KG1 (cell line): ENCODE data around the gene UGT2B28.
A peak's percentile ranks its signal among the peaks of the same experiment; 100 is the strongest.
"Not testable (repeated sequence)": the region's sequence is repeated elsewhere in the genome, so short reads cannot be mapped to it uniquely, and the experiment has no call there.

Experiments used
- DNase-seq: peaks from one replicate; lab custom pipeline; 2025; lab: John Stamatoyannopoulos, UW

The UGT2B28 gene

GRCh38 chr4:69280081-69280480, at the start of gene UGT2B28:
TSS of gene UGT2B28 (plus strand) at chr4:69280475. CDS start at chr4:69280501, 26 bp downstream.
- not testable (repeated sequence) for DNase-seq

GRCh38 chr4:69239092-69239491, 41.2 kb upstream of the UGT2B28 start:
- no peak for DNase-seq

GRCh38 chr4:69239557-69240168, 40.6 kb upstream of the UGT2B28 start:
- no peak for DNase-seq

DNA sequence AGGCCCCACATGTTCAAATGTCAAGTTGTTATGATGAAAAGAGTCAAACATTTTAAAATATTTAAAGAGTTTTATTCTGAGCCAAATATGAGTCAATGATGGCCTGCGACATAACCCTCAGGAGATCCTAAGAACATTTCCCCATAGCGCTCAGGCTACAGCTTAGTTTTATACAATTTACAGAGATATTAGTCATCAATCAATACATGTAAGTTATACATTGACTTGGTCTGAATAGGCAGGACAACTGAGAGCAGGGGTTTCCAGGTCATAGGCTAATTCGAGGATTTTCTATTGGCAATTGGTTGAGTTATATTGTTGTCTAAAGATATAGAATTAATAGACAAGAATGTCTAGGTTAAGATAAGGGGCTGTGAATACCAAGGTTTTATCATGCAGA, 39.5 kb upstream of the UGT2B28 start:
- DNase-seq = not testable (repeated sequence)

- not testable (repeated sequence) for DNase-seq
Observed at GRCh38 chr4:69241746-69242145, 38.5 kb upstream of the UGT2B28 start.

- not testable (repeated sequence) for DNase-seq
Observed at GRCh38 chr4:69242562-69243240, 37.6 kb upstream of the UGT2B28 start.

GRCh38 chr4:69250884-69251283, 29.4 kb upstream of the UGT2B28 start:
- not testable (repeated sequence) for DNase-seq

- not testable (repeated sequence) for DNase-seq
Observed at GRCh38 chr4:69253147-69253772, 27.0 kb upstream of the UGT2B28 start.

GRCh38 chr4:69268612-69269011, 11.7 kb upstream of the UGT2B28 start:
- not testable (repeated sequence) for DNase-seq

DNA sequence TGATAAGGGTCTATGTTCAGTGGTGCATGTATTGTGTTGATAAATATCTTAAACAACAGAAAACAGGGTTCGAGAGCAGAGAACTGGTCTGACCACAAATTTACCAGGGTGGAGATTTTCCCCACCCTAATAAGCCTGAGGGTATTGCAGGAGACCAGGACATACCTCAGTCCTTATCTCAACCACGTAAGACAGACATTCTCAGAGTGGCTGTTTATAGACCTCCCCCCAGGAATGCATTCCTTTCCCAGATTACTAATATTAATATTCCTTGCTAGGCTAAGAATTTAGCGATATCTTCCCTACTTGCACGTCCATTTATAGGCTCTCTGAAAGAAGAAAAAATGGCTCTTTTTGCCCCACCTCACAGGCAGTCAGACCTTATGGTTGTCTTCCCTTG, 16.1 kb downstream of the UGT2B28 start:
- DNase-seq = not testable (repeated sequence)

GRCh38 chr4:69308426-69309033, 28.3 kb downstream of the UGT2B28 start:
- peak; percentile 27 for DNase-seq

DNA sequence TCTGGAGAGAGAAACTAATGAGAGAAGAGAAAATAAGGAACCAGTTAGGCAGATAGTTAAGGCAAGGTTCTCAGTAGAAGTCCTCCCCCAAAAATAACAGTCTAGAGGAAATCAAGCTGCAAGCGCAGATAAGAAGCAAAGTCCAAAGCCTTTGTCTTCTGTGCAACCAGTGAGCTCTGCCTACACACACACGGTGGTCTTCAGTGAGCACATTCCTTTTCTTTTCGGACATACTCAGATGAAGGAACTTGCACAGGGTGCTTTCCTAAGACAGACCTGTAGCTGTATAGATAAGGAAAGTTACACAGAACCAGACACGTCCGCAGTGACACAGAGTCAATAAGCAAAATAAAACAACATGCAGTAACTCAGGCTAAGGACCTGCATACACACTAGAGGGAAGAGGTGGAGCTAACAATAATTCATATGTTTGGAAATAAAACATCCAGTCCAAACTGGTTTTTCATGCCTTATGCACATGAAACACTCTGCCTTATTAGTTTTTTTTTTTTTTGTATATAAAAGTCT, 29.3 kb downstream of the UGT2B28 start:
- DNase-seq = peak; percentile 53

GRCh38 chr4:69310262-69310661, 30.0 kb downstream of the UGT2B28 start:
- DNase-seq = not testable (repeated sequence)

GRCh38 chr4:69317669-69318298, 37.5 kb downstream of the UGT2B28 start:
- DNase-seq = peak; percentile 38

DNA sequence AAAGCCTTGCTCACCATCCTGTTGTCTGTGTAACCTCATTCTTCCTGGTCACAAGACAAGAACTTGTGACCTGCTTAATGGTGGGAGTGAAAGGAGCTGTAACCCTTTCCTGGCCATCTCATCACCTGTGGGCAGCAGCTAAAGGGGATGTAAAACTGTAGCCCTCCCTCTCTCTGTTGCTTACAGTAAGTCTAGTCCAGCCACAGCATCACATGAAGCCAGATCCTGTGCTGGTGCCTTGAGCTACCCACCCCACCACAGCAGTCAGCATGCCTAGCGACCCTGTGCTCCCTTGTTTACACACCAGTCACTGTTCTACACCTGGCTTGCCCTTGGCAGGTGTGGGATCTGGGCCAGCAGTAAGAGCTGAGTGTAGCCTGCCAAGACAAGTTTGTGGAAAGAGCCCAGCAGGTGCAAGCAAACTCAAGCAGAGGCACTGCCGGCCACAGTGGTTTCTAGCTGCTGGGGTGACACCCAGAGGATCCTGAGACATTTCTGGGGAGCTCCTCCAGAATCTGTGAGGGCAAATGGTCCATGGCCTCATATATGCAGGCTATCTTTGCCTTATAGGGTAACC, 41.0 kb downstream of the UGT2B28 start:
- DNase-seq = no peak

- DNase-seq = no peak
Observed at GRCh38 chr4:69322055-69322454, 41.8 kb downstream of the UGT2B28 start.

DNA sequence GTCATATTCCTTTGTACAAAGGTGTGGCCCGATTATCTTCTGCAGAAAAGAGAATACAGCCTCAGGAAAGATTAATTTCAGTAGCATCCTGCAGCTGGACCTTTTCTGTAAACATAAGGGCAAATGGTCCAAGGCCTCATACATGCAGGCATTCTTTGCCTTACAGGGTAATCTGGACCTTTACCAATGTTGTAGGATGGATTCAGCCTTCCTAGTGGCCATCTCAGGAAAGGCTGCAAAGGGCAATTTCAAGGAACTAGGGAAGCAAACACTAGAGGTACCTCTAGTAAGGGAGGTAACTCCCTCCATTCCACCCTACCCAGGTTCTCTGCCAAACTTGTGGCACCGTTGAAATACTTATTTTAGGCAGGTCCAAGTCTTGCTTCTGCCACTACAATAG, 43.0 kb downstream of the UGT2B28 start:
- no peak for DNase-seq

DNA sequence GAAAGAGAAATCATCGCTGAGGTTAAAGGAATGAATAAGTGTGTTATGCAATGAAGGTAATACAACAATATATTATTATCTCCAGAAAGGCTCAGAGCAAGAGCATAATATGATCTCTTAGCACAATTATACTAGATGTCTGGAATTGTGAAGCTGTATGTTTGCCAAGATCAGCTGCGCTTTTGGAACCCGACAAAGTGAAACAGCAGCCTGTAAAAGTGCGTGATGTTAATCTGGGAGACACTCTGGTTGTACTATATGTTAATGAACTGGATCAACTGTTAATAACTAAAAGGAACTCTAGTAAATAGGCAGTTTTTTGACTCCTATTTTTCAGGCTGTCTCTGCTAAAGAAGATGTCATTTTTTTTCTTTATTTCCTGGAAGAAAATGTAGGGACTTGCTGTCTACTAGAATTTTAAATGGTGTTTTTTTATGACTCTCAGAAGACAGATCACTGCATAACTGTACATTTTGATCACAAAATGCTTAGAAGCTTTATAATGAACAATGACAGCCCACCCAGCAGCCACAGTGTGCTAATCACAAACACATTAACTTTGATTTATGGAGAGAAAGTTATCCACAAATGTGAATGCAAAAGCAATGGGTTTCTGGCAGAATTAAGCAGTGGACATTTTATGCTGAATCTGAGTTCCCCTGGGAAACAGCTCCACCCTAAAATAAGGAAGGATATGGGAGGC, 50.2 kb downstream of the UGT2B28 start:
- DNase-seq = no peak

GRCh38 chr4:69331304-69331703, 51.0 kb downstream of the UGT2B28 start:
- DNase-seq = not testable (repeated sequence)

DNA sequence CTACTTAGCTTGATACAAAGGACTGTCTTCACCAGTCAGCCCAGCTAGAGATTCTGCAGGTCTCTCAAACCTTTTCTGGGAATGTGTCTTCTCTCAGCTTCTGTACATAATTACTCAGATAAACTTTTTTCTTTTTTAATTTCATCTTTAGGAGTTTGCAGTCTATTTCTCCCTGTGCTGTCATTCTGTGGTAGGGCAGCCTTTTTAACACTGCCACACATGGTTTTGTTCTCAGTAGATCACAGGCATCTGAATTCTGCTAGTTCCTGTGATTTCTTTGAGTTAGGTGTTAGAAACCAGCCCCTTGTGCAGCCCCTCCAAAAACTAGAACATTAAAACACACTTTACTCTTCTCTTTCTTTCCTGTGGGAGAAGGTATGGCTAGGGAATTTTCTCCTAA, 55.2 kb downstream of the UGT2B28 start:
- DNase-seq = not testable (repeated sequence)

DNA sequence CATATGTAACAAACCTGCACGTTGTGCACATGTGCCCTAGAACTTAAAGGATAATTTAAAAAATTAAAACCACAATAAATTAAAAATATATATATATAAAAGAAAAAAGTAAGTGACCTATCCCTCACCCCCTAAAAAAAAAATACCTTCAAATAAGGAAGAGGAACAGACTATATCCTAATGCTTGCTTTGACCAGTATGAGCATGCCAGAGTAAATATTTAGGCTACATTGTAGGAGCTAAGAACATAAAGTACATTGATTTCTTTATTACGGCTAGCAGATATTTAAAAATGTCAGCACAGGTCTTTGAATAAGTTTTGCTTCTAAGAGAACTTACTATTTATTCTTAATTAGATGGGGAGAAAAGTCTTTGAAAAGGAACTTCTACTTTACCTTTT, 62.8 kb downstream of the UGT2B28 start:
- DNase-seq = not testable (repeated sequence)
